Uterus (tissue), 2 donors: ENCODE measurements around the gene MRGPRD.

Experiments
- POLR2A ChIP-seq, 2 donors: fragments of 450-650 bp; IDR thresholded peaks; one replicate each; pipeline ENCODE4 v1.6.1; 2016; ENCODE audit warnings: antibody characterized with exemption in 2 of 2, mild to moderate bottlenecking in 1 of 2, moderate library complexity in 1 of 2
- TF ChIP-seq, protein P1 (sequence below), 4 experiments: fragments of 200-600 bp in 2 of 4; fragments of 450-650 bp in 2 of 4; sonication (generic) in 2 of 4; IDR thresholded peaks; one replicate each; pipeline ENCODE4 v1.5.1; 2016 to 2019; ENCODE audit warnings: antibody characterized with exemption in 4 of 4, mild to moderate bottlenecking in 2 of 4, moderate library complexity in 1 of 4

DNA sequence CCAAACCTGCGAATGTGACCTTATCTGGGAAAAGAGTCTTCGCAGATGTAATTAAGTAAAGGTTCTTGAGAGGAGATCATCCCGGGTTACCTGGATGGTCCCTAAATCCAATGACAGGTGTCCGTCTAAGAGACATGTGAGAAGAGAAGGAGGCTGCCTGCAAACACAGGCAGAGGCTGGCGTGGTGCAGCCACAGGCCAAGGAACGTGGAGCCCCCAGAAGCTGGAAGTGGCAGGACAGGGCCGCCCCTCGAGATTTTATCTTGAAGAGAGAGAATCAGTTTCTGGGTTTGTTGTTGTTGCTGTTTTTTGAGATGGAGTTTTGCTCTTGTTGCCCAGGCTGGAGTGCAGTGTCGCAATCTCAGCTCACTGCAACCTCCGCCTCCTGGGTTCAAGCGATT lies 33.6 kb downstream of the MRGPRD start:
- TF ChIP-seq, protein P1, sequence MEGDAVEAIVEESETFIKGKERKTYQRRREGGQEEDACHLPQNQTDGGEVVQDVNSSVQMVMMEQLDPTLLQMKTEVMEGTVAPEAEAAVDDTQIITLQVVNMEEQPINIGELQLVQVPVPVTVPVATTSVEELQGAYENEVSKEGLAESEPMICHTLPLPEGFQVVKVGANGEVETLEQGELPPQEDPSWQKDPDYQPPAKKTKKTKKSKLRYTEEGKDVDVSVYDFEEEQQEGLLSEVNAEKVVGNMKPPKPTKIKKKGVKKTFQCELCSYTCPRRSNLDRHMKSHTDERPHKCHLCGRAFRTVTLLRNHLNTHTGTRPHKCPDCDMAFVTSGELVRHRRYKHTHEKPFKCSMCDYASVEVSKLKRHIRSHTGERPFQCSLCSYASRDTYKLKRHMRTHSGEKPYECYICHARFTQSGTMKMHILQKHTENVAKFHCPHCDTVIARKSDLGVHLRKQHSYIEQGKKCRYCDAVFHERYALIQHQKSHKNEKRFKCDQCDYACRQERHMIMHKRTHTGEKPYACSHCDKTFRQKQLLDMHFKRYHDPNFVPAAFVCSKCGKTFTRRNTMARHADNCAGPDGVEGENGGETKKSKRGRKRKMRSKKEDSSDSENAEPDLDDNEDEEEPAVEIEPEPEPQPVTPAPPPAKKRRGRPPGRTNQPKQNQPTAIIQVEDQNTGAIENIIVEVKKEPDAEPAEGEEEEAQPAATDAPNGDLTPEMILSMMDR (IDR thresholded peaks at IDR 0.05) = no peak
- no peak for TF ChIP-seq POLR2A (IDR thresholded peaks at IDR 0.05)
